HCT116 (cell line): Measurements from ENCODE around the gene SSTR5. TPM values are rescaled to one million over a fixed set of nuclear protein-coding genes. Genes with fewer than 3 reads are reported as not detected.
"Not testable (repeated sequence)": the region's sequence is repeated elsewhere in the genome, so short reads cannot be mapped to it uniquely, and the experiment has no call there.

Experiments used
- ATAC-seq: fragments of 200-7000 bp; cut with Tn5 transposase; 2 replicates; pipeline ENCODE4 v1.9.1; 2020; ENCODE audit warnings: mild to moderate bottlenecking, moderate library complexity
- BruUV-seq: library from RNA; stranded (reverse); fragments of 400-500 nt; replicated peaks from 2 replicates; lab custom pipeline; 2021; lab: Mats Ljungman, UMichigan
- CTCF ChIA-PET: fragments of 300-600 bp; sonication (Branson Sonifier 250); formaldehyde crosslinking; loops from one replicate; lab custom pipeline; 2021; ENCODE audit warnings: antibody characterized with exemption; lab: Charles Lee
- POLR2A ChIA-PET: fragments of 300-600, 350-600 bp; sonication (Branson Sonifier 250); formaldehyde crosslinking; loops from one replicate; lab custom pipeline; 2021; ENCODE audit warnings: antibody characterized with exemption; lab: Charles Lee
- RAD21 ChIA-PET, 2 experiments: fragments of 300-600 bp; sonication (Branson Sonifier 250); formaldehyde crosslinking; loops; one replicate each; lab custom pipeline; 2023; ENCODE audit warnings: low total read pairs in 2 of 2; ENCODE audit not compliant: uncharacterized antibody in 2 of 2, unreplicated experiment in 2 of 2, low non-redundant PET in 1 of 2; lab: Charles Lee
- DNase-seq: peaks from one replicate; pipeline ENCODE4 v3.0.0-alpha.2; 2010; ENCODE audit warnings: low read depth, low spot score
- H2AFZ ChIP-seq: fragments of 200-600 bp; shearing (Covaris generic), sonication (generic); 2 replicates; pipeline ENCODE4 v1.6.1; 2017; ENCODE audit warnings: low read depth, mixed run types, mixed read lengths, antibody characterized with exemption, low read length; ENCODE audit not compliant: poor library complexity, severe bottlenecking
- H3K27ac ChIP-seq: 2 replicates; pipeline ENCODE4 v1.5.1; 2012; ENCODE audit warnings: low read depth, low read length
- H3K27me3 ChIP-seq: fragments of 200-600 bp; sonication (generic); 2 replicates; pipeline ENCODE4 v1.6.1; 2016; ENCODE audit warnings: mixed run types, low read length, mixed read lengths; ENCODE audit not compliant: insufficient read depth
- H3K36me3 ChIP-seq, 2 experiments: fragments of 200-500 bp in 1 of 2; fragments of 200-600 bp in 1 of 2; sonication (Bioruptor generic) in 1 of 2; sonication (generic) in 1 of 2; 2 replicates each; pipeline versions ENCODE4 v1.5.1 to v1.6.1; 2014 to 2016; ENCODE audit warnings: low read length in 2 of 2, inconsistent platforms in 1 of 2, mixed read lengths in 1 of 2, mixed run types in 1 of 2; ENCODE audit not compliant: insufficient read depth in 2 of 2, control insufficient read depth in 1 of 2
- H3K4me1 ChIP-seq, 2 experiments: fragments of 200-600 bp in 1 of 2; sonication (generic) in 1 of 2; 2 replicates each; pipeline versions ENCODE4 v1.5.1 to v1.6.1; 2012 to 2017; ENCODE audit warnings: low read length in 2 of 2, inconsistent platforms in 1 of 2, mild to moderate bottlenecking in 1 of 2, mixed read lengths in 1 of 2, mixed run types in 1 of 2, moderate library complexity in 1 of 2; ENCODE audit not compliant: insufficient read depth in 2 of 2, control insufficient read depth in 1 of 2
- H3K4me2 ChIP-seq: fragments of 200-600 bp; sonication (generic); 2 replicates; pipeline ENCODE4 v1.6.1; 2017; ENCODE audit warnings: mixed run types, low read length, mixed read lengths
- H3K4me3 ChIP-seq, 2 experiments: fragments of 200-600 bp in 1 of 2; sonication (generic) in 1 of 2; replicated peaks in 1 of 2; 2 replicates each; pipeline ENCODE4 v1.5.1; 2011 to 2016; ENCODE audit warnings: low read length in 2 of 2, control low read depth in 1 of 2, low read depth in 1 of 2, mild to moderate bottlenecking in 1 of 2, mixed read lengths in 1 of 2, mixed run types in 1 of 2
- H3K79me2 ChIP-seq: fragments of 200-600 bp; sonication (generic); 2 replicates; pipeline ENCODE4 v1.6.1; 2017; ENCODE audit warnings: mild to moderate bottlenecking, mixed run types, low read length, moderate library complexity, mixed read lengths; ENCODE audit not compliant: insufficient read depth
- H3K9ac ChIP-seq: fragments of 200-600 bp; sonication (generic); 2 replicates; pipeline ENCODE4 v1.6.1; 2016; ENCODE audit warnings: low read length, mixed read lengths
- H3K9me2 ChIP-seq: fragments of 200-600 bp; sonication (generic), shearing (Covaris generic); 2 replicates; pipeline ENCODE4 v1.6.1; 2017; ENCODE audit warnings: mixed run types, mild to moderate bottlenecking, moderate library complexity; ENCODE audit not compliant: insufficient read depth
- H3K9me3 ChIP-seq, 2 experiments: fragments of 200-500 bp in 1 of 2; fragments of 200-600 bp in 1 of 2; sonication (Bioruptor generic) in 1 of 2; sonication (generic) in 1 of 2; 2 replicates each; pipeline ENCODE4 v1.6.1; 2014 to 2017; ENCODE audit warnings: low read length in 2 of 2, mixed read lengths in 2 of 2, inconsistent platforms in 1 of 2, low read depth in 1 of 2, mild to moderate bottlenecking in 1 of 2, mixed run types in 1 of 2, moderate library complexity in 1 of 2; ENCODE audit not compliant: control insufficient read depth in 1 of 2, insufficient read depth in 1 of 2
- H4K20me1 ChIP-seq: fragments of 200-600 bp; sonication (generic), shearing (Covaris generic); 2 replicates; pipeline ENCODE4 v1.6.1; 2017; ENCODE audit warnings: mixed run types, mild to moderate bottlenecking, moderate library complexity; ENCODE audit not compliant: insufficient read depth
- CEBPB ChIP-seq: IDR thresholded peaks from 2 replicates; pipeline ENCODE4 v1.6.1; 2012; ENCODE audit warnings: low read depth
- EZH2 ChIP-seq: fragments of 200-600 bp; sonication (generic); IDR thresholded peaks from 2 replicates; pipeline ENCODE4 v1.6.1; 2017; ENCODE audit warnings: antibody characterized with exemption, mixed run types
- EZH2phosphoT487 ChIP-seq: fragments of 200-600 bp; IDR thresholded peaks from 2 replicates; pipeline ENCODE4 v1.6.1; 2018; ENCODE audit warnings: antibody characterized with exemption, borderline replicate concordance
- FOSL1 ChIP-seq: IDR thresholded peaks from 2 replicates; pipeline ENCODE4 v1.6.1; 2012; ENCODE audit warnings: low read depth
- MAX ChIP-seq: IDR thresholded peaks from 2 replicates; pipeline ENCODE4 v1.6.1; 2012
- POLR2A ChIP-seq: IDR thresholded peaks from 2 replicates; pipeline ENCODE4 v1.7.0; 2011; ENCODE audit warnings: borderline replicate concordance; ENCODE audit not compliant: insufficient read depth, insufficient read length; ENCODE audit errors: extremely low read depth
- POLR2AphosphoS5 ChIP-seq: IDR thresholded peaks from 2 replicates; pipeline ENCODE4 v1.6.1; 2011; ENCODE audit warnings: mild to moderate bottlenecking, low read depth, low read length, moderate library complexity
- SRF ChIP-seq: IDR thresholded peaks from 2 replicates; pipeline ENCODE4 v1.6.1; 2012; ENCODE audit warnings: low read depth
- ZFX ChIP-seq: fragments of 450-650 bp; IDR thresholded peaks from 2 replicates; pipeline ENCODE4 v1.6.1; 2017
- ZNF274 ChIP-seq: fragments of 200-500 bp; sonication (Bioruptor generic); IDR thresholded peaks from 2 replicates; pipeline ENCODE4 v1.6.1; 2014; ENCODE audit warnings: mild to moderate bottlenecking, low read depth, low read length, inconsistent platforms
- intact Hi-C: fragments of 100-400 bp; cut with micrococcal nuclease; formaldehyde crosslinking; loops from 2 replicates; pipeline ENCODE4 v1.10.0; 2022
- total RNA-seq: library from RNA; stranded (reverse); gene quantifications from one replicate; pipeline ENCODE4 v1.2.1, GENCODE V29; 2021; ENCODE audit not compliant: unreplicated experiment

SSTR5 gene
- total RNA-seq, 1 experiment from 2014 or later: 7.2 TPM

- peak overlapping the region; percentile 93 for H3K4me2 ChIP-seq
- no peaks in the 10 kb centered on the region for H3K27me3 ChIP-seq
- CTCF ChIA-PET: no interaction called here
- no TSS peak for BruUV-seq
- peaks cover 32% of the 10 kb centered on the region for H3K79me2 ChIP-seq
- no peak overlapping the region for H2AFZ ChIP-seq
- intact Hi-C loops: no loop called here
- no peak for DNase-seq
- no peaks in the 10 kb centered on the region for H4K20me1 ChIP-seq
- H3K4me3 ChIP-seq: peak overlapping the region; percentile 66 to 68
- no peaks in the 10 kb centered on the region for H3K9me2 ChIP-seq
- ATAC-seq: peak; percentile 60
- H3K9me3 ChIP-seq: peaks cover 0 to 6% of the 10 kb centered on the region in 2 experiments; a peak in 1 of 4 replicates
- peaks cover 0 to 15% of the 10 kb centered on the region in 2 experiments; a peak in 1 of 4 replicates for H3K36me3 ChIP-seq
- no peak for TF ChIP-seq EZH2
- TF ChIP-seq ZNF274: no peak
- peak; percentile 87 for TF ChIP-seq ZFX
- peak; percentile 11; the same call in 1 of the 2 replicates for TF ChIP-seq POLR2AphosphoS5
- TF ChIP-seq MAX: no peak
- TF ChIP-seq SRF: no peak
- TF ChIP-seq FOSL1: no peak
- TF ChIP-seq POLR2A: peak; percentile 19
- H3K27ac ChIP-seq: peak overlapping the region; percentile 100
- POLR2A ChIA-PET: interaction anchor here (1.5 kb wide), 1 partner anchor 10 kb away, joined by 3 read pairs; no protein-coding TSS in a partner anchor
- peak overlapping the region; percentile 93 for H3K9ac ChIP-seq
- peaks cover 69 to 91% of the 10 kb centered on the region in 2 experiments for H3K4me1 ChIP-seq
- RAD21 ChIA-PET: interaction anchor here in 1 of 2 experiments (0.9 kb wide), 1 partner anchor 26 kb away, joined by 4 read pairs; no protein-coding TSS in a partner anchor
Observed at GRCh38 chr16:1082952-1083675, 10.6 kb downstream of the SSTR5 start.

- ChIA-PET CTCF (no interaction called here), RAD21 (no interaction called here), POLR2A (no interaction called here)
- Histone ChIP-seq H3K9me3 (peaks cover 0 to 6% of the 10 kb centered on the region in 2 experiments; a peak in 1 of 4 replicates), H3K9ac (no peak overlapping the region), H3K27me3 (no peaks in the 10 kb centered on the region), H3K36me3 (peaks cover 0 to 15% of the 10 kb centered on the region in 2 experiments; a peak in 1 of 4 replicates), H3K79me2 (peaks cover 32% of the 10 kb centered on the region), H4K20me1 (no peaks in the 10 kb centered on the region), H2AFZ (no peak overlapping the region), H3K4me1 (peaks cover 70 to 92% of the 10 kb centered on the region in 2 experiments), H3K4me3 (no peak overlapping the region), H3K4me2 (no peak overlapping the region), H3K9me2 (no peaks in the 10 kb centered on the region), H3K27ac (peak overlapping the region; percentile 100; the same call in 1 of the 2 replicates)
- TF ChIP-seq EZH2phosphoT487 (no peak), CEBPB (no peak)
- BruUV-seq: no TSS peak
- ATAC-seq (no peak), DNase-seq (no peak)
- intact Hi-C loops: no loop called here
Observed at GRCh38 chr16:1084971-1085370, 12.4 kb downstream of the SSTR5 start.

- H3K9me2 ChIP-seq, BruUV-seq, H3K9me3 ChIP-seq, DNase-seq, POLR2A ChIA-PET, CTCF ChIA-PET, H2AFZ ChIP-seq, ATAC-seq, RAD21 ChIA-PET, H3K4me3 ChIP-seq, H4K20me1 ChIP-seq, H3K27me3 ChIP-seq, intact Hi-C loops: not testable (repeated sequence)
- peak overlapping the region; percentile 100 for H3K27ac ChIP-seq
- H3K36me3 ChIP-seq: peaks cover 0 to 15% of the 10 kb centered on the region in 2 experiments; a peak in 1 of 4 replicates
- H3K4me1 ChIP-seq: peaks cover 71 to 100% of the 10 kb centered on the region in 2 experiments
- H3K4me2 ChIP-seq: peak overlapping the region; percentile 28; the same call in 1 of the 2 replicates
- peaks cover 32% of the 10 kb centered on the region for H3K79me2 ChIP-seq
- H3K9ac ChIP-seq: peak overlapping the region; percentile 14; the same call in 1 of the 2 replicates
Observed at GRCh38 chr16:1086443-1086842, 13.9 kb downstream of the SSTR5 start.
